Mesodermal cell (in vitro differentiated cells): ENCODE results near the gene DHRS4.
"Not testable (repeated sequence)": the region's sequence is repeated elsewhere in the genome, so short reads cannot be mapped to it uniquely, and the experiment has no call there.

Experiments used
- H3K27ac ChIP-seq: 2 replicates; pipeline ENCODE4 v1.7.0; 2013; ENCODE audit warnings: mild to moderate bottlenecking, low read depth, low read length, moderate library complexity; ENCODE audit not compliant: severe bottlenecking
- H3K36me3 ChIP-seq: 2 replicates; pipeline ENCODE4 v1.7.1; 2013; ENCODE audit warnings: mild to moderate bottlenecking, low read length, moderate library complexity; ENCODE audit not compliant: control insufficient read depth, insufficient read depth
- H3K4me1 ChIP-seq: one replicate; pipeline ENCODE4 v1.7.1; 2013; ENCODE audit warnings: mild to moderate bottlenecking, low read length; ENCODE audit not compliant: insufficient read depth, control insufficient read depth, poor library complexity, severe bottlenecking
- H3K4me3 ChIP-seq: 2 replicates; pipeline ENCODE4 v1.7.0; 2013; ENCODE audit warnings: low read length, control low read depth, mild to moderate bottlenecking; ENCODE audit not compliant: insufficient read depth, poor library complexity, severe bottlenecking; ENCODE audit errors: extremely low read depth
- H3K9me3 ChIP-seq: 2 replicates; pipeline ENCODE4 v1.7.1; 2013; ENCODE audit warnings: mild to moderate bottlenecking, low read length, moderate library complexity; ENCODE audit not compliant: control insufficient read depth
- WGBS, 2 experiments: methylation state at CpG; one replicate each; pipeline ENCODE4 v1.1.5; 2013; ENCODE audit warnings: missing lambda C conversion rate in 2 of 2; ENCODE audit not compliant: insufficient coverage in 2 of 2; 5-methylcytosine and 5-hydroxymethylcytosine counted together

DHRS4 gene

GRCh38 chr14:24006471-24006816 lies 52.9 kb downstream of the DHRS4 start:
- H3K9me3 ChIP-seq, H3K4me3 ChIP-seq, H3K4me1 ChIP-seq, H3K27ac ChIP-seq, H3K36me3 ChIP-seq: not testable (repeated sequence)
- 47% methylated on average over 3 of the region's 15 CpGs; no CpG with 5 or more reads in 1 of the 2 experiments for WGBS, 2 experiments

GRCh38 chr14:24006817-24007652 lies 53.5 kb downstream of the DHRS4 start:
- not testable (repeated sequence) for H3K36me3 ChIP-seq, H3K4me1 ChIP-seq, H3K9me3 ChIP-seq, H3K27ac ChIP-seq
- H3K4me3 ChIP-seq: peak overlapping the region; percentile 18
- WGBS, 2 experiments: 61% methylated on average over 3 of the region's 62 CpGs; no CpG with 5 or more reads in 1 of the 2 experiments

GRCh38 chr14:24011051-24011450 lies 57.5 kb downstream of the DHRS4 start:
- H3K27ac ChIP-seq: no peak overlapping the region
- H3K4me1 ChIP-seq: no peaks in the 10 kb centered on the region
- WGBS, 2 experiments: 60 to 63% methylated on average over 1 to 2 of the region's 2 CpGs
- H3K4me3 ChIP-seq: no peak overlapping the region
- H3K9me3 ChIP-seq: no peaks in the 10 kb centered on the region
- no peaks in the 10 kb centered on the region for H3K36me3 ChIP-seq

- 83% methylated on average over 2 to 3 of the region's 4 CpGs for WGBS, 2 experiments
- H3K9me3 ChIP-seq, H3K36me3 ChIP-seq, H3K27ac ChIP-seq, H3K4me1 ChIP-seq, H3K4me3 ChIP-seq: not testable (repeated sequence)
Observed at GRCh38 chr14:24012726-24013273, 59.2 kb downstream of the DHRS4 start.

- no peaks in the 10 kb centered on the region for H3K4me1 ChIP-seq
- H3K36me3 ChIP-seq: no peaks in the 10 kb centered on the region
- no peak overlapping the region for H3K4me3 ChIP-seq
- WGBS, 2 experiments: 14 to 23% methylated on average over 8 of the region's 12 CpGs
- H3K27ac ChIP-seq: no peak overlapping the region
- H3K9me3 ChIP-seq: no peaks in the 10 kb centered on the region
Observed at GRCh38 chr14:24013654-24014514, 60.3 kb downstream of the DHRS4 start.

- H3K4me3 ChIP-seq, H3K9me3 ChIP-seq, H3K36me3 ChIP-seq, H3K27ac ChIP-seq, H3K4me1 ChIP-seq: not testable (repeated sequence)
- WGBS, 2 experiments: 82 to 100% methylated on average over 2 to 6 of the region's 6 CpGs
Observed at GRCh38 chr14:24015745-24016144, 62.2 kb downstream of the DHRS4 start.
